ENCODE results near the gene NETO2. TPM values are rescaled to one million over a fixed set of nuclear protein-coding genes. Genes with fewer than 3 reads are reported as not detected.
"Not testable (repeated sequence)": the region's sequence is repeated elsewhere in the genome, so short reads cannot be mapped to it uniquely, and the experiment has no call there.

The NETO2 gene
- 7.2 TPM for total RNA-seq

GRCh38 chr16:47143677-47144558 lies at the start of gene NETO2:
Gene NETO2, minus strand, starts transcription at chr16:47143945. Its CDS starts 333 bp downstream, at chr16:47143612.
- Histone ChIP-seq H3K27me3 (ENCODE audit: insufficient read depth, low read length) (peaks cover 17% of the 10 kb centered on the region), H3K9me3 (ENCODE audit: low read depth, low read length) (no peaks in the 10 kb centered on the region), H3K4me3 (ENCODE audit: low read length) (peak within 1 kb of the TSS; percentile 45), H3K4me1 (ENCODE audit: insufficient read depth, low read length) (peaks cover 25% of the 10 kb centered on the region)

GRCh38 chr16:47182318-47182717 lies 38.6 kb upstream of the NETO2 start:
- no peaks in the 10 kb centered on the region for H3K27me3 ChIP-seq (ENCODE audit: insufficient read depth, low read length)
- no peak overlapping the region for H3K4me3 ChIP-seq (ENCODE audit: low read length)
- H3K4me1 ChIP-seq (ENCODE audit: insufficient read depth, low read length), result no peaks in the 10 kb centered on the region
- no peaks in the 10 kb centered on the region for H3K9me3 ChIP-seq (ENCODE audit: low read depth, low read length)

GRCh38 chr16:47181066-47181465 lies 37.3 kb upstream of the NETO2 start:
- not testable (repeated sequence) for H3K4me3 ChIP-seq (ENCODE audit: low read length); H3K9me3 ChIP-seq (ENCODE audit: low read depth, low read length); H3K27me3 ChIP-seq (ENCODE audit: insufficient read depth, low read length); H3K4me1 ChIP-seq (ENCODE audit: insufficient read depth, low read length)

- no peaks in the 10 kb centered on the region for H3K9me3 ChIP-seq (ENCODE audit: low read depth, low read length)
- no peak overlapping the region for H3K4me3 ChIP-seq (ENCODE audit: low read length)
- no peaks in the 10 kb centered on the region for H3K27me3 ChIP-seq (ENCODE audit: insufficient read depth, low read length)
- no peaks in the 10 kb centered on the region for H3K4me1 ChIP-seq (ENCODE audit: insufficient read depth, low read length)
Measured at GRCh38 chr16:47180073-47180472, 36.3 kb upstream of the NETO2 start.

GRCh38 chr16:47175152-47175551 lies 31.4 kb upstream of the NETO2 start:
- Histone ChIP-seq H3K27me3 (ENCODE audit: insufficient read depth, low read length) (no peaks in the 10 kb centered on the region), H3K4me1 (ENCODE audit: insufficient read depth, low read length) (no peaks in the 10 kb centered on the region), H3K4me3 (ENCODE audit: low read length) (no peak overlapping the region), H3K9me3 (ENCODE audit: low read depth, low read length) (no peaks in the 10 kb centered on the region)

- H3K9me3 ChIP-seq (ENCODE audit: low read depth, low read length), result no peaks in the 10 kb centered on the region
- H3K27me3 ChIP-seq (ENCODE audit: insufficient read depth, low read length), result no peaks in the 10 kb centered on the region
- H3K4me3 ChIP-seq (ENCODE audit: low read length), result no peak overlapping the region
- no peaks in the 10 kb centered on the region for H3K4me1 ChIP-seq (ENCODE audit: insufficient read depth, low read length)
Measured at GRCh38 chr16:47162670-47163420, 19.1 kb upstream of the NETO2 start.

GRCh38 chr16:47161464-47161863 lies 17.7 kb upstream of the NETO2 start:
- Histone ChIP-seq H3K4me1 (ENCODE audit: insufficient read depth, low read length) (no peaks in the 10 kb centered on the region), H3K27me3 (ENCODE audit: insufficient read depth, low read length) (no peaks in the 10 kb centered on the region), H3K9me3 (ENCODE audit: low read depth, low read length) (no peaks in the 10 kb centered on the region), H3K4me3 (ENCODE audit: low read length) (no peak overlapping the region)

- Histone ChIP-seq H3K4me3 (ENCODE audit: low read length) (no peak overlapping the region), H3K4me1 (ENCODE audit: insufficient read depth, low read length) (no peaks in the 10 kb centered on the region), H3K9me3 (ENCODE audit: low read depth, low read length) (no peaks in the 10 kb centered on the region), H3K27me3 (ENCODE audit: insufficient read depth, low read length) (no peaks in the 10 kb centered on the region)
Measured at GRCh38 chr16:47160422-47160821, 16.7 kb upstream of the NETO2 start.

GRCh38 chr16:47158992-47159391 lies 15.2 kb upstream of the NETO2 start:
- H3K27me3 ChIP-seq (ENCODE audit: insufficient read depth, low read length), result no peaks in the 10 kb centered on the region
- no peaks in the 10 kb centered on the region for H3K4me1 ChIP-seq (ENCODE audit: insufficient read depth, low read length)
- no peak overlapping the region for H3K4me3 ChIP-seq (ENCODE audit: low read length)
- H3K9me3 ChIP-seq (ENCODE audit: low read depth, low read length), result no peaks in the 10 kb centered on the region

- Histone ChIP-seq H3K4me3 (ENCODE audit: low read length) (no peak overlapping the region), H3K27me3 (ENCODE audit: insufficient read depth, low read length) (no peaks in the 10 kb centered on the region), H3K4me1 (ENCODE audit: insufficient read depth, low read length) (no peaks in the 10 kb centered on the region), H3K9me3 (ENCODE audit: low read depth, low read length) (no peaks in the 10 kb centered on the region)
Measured at GRCh38 chr16:47156680-47157215, 13.0 kb upstream of the NETO2 start.

- not testable (repeated sequence) for H3K27me3 ChIP-seq (ENCODE audit: insufficient read depth, low read length); H3K4me3 ChIP-seq (ENCODE audit: low read length); H3K9me3 ChIP-seq (ENCODE audit: low read depth, low read length); H3K4me1 ChIP-seq (ENCODE audit: insufficient read depth, low read length)
Measured at GRCh38 chr16:47152501-47152900, 8.8 kb upstream of the NETO2 start.

- H3K4me3 ChIP-seq (ENCODE audit: low read length), result no peak overlapping the region
- no peaks in the 10 kb centered on the region for H3K9me3 ChIP-seq (ENCODE audit: low read depth, low read length)
- peaks cover 9% of the 10 kb centered on the region for H3K27me3 ChIP-seq (ENCODE audit: insufficient read depth, low read length)
- no peaks in the 10 kb centered on the region for H3K4me1 ChIP-seq (ENCODE audit: insufficient read depth, low read length)
Measured at GRCh38 chr16:47150067-47150466, 6.3 kb upstream of the NETO2 start.

GRCh38 chr16:47144559-47144877 lies 773 bp upstream of the NETO2 start:
- Histone ChIP-seq H3K9me3 (ENCODE audit: low read depth, low read length) (no peaks in the 10 kb centered on the region), H3K27me3 (ENCODE audit: insufficient read depth, low read length) (peaks cover 17% of the 10 kb centered on the region), H3K4me1 (ENCODE audit: insufficient read depth, low read length) (peaks cover 24% of the 10 kb centered on the region), H3K4me3 (ENCODE audit: low read length) (peak overlapping the region; percentile 38)

- Histone ChIP-seq H3K4me1 (ENCODE audit: insufficient read depth, low read length) (peaks cover 30% of the 10 kb centered on the region), H3K9me3 (ENCODE audit: low read depth, low read length) (no peaks in the 10 kb centered on the region), H3K4me3 (ENCODE audit: low read length) (peak overlapping the region; percentile 45), H3K27me3 (ENCODE audit: insufficient read depth, low read length) (peaks cover 17% of the 10 kb centered on the region)
Measured at GRCh38 chr16:47142821-47143676, 696 bp downstream of the NETO2 start.

GRCh38 chr16:47142486-47142820 lies 1.3 kb downstream of the NETO2 start:
- Histone ChIP-seq H3K27me3 (ENCODE audit: insufficient read depth, low read length) (peaks cover 17% of the 10 kb centered on the region), H3K9me3 (ENCODE audit: low read depth, low read length) (no peaks in the 10 kb centered on the region), H3K4me3 (ENCODE audit: low read length) (peak overlapping the region; percentile 45), H3K4me1 (ENCODE audit: insufficient read depth, low read length) (peaks cover 30% of the 10 kb centered on the region)
